ENCODE results near the gene GBF1. TPM values are rescaled to one million over a fixed set of nuclear protein-coding genes. Genes with fewer than 3 reads are reported as not detected.

The GBF1 gene
- total and polyA plus RNA-seq, 2 of the 13 experiments (the other 11 are each of a cell fraction or from before 2014, with no cell fraction given) = 17.1 to 21.9 TPM

DNA sequence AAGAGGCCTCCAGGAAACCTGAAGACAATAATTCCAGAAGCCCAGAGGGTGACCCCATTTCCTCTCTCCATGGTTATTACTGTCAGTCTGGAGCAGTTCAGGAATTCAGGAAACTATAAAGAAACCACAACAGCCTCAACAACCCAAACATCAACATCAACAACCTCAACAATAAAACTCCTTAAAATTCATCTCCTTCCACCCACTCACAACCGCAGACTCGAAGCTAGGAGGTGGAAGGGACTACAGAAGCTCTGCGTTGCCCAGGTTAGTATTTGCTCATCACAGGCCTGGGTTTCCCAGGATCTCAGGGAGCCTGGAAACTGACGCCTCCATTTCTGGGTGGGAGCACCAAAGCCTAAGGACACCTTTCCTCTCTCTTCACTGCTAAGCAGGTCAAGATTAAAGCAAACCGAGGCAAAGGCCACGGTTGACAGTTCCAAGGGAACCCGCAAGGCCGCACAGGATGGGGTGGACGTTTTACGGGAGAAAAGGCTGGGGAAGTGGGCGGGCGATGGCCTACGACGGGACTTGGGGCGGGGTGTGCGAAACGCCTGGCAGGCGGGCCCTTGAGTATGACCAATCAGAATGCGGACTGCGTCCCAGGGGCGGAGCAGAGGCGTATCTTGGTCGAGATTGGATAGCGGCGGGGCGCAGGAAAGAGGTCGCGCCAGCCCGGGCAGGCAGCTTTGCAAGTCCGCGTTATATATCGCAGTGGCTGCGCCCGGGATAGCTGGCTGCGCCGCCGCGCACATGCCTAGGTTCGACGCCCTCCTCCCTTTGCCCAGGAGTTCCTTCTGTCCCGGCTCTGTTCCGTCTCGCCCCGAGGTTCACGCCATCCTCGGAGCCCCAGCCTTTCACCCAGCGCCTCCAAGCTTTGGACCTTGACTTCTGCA lies 19.4 kb upstream of the GBF1 start, which contains the start of gene ELOVL3 (continued):
- TF ChIP-seq, protein P1, sequence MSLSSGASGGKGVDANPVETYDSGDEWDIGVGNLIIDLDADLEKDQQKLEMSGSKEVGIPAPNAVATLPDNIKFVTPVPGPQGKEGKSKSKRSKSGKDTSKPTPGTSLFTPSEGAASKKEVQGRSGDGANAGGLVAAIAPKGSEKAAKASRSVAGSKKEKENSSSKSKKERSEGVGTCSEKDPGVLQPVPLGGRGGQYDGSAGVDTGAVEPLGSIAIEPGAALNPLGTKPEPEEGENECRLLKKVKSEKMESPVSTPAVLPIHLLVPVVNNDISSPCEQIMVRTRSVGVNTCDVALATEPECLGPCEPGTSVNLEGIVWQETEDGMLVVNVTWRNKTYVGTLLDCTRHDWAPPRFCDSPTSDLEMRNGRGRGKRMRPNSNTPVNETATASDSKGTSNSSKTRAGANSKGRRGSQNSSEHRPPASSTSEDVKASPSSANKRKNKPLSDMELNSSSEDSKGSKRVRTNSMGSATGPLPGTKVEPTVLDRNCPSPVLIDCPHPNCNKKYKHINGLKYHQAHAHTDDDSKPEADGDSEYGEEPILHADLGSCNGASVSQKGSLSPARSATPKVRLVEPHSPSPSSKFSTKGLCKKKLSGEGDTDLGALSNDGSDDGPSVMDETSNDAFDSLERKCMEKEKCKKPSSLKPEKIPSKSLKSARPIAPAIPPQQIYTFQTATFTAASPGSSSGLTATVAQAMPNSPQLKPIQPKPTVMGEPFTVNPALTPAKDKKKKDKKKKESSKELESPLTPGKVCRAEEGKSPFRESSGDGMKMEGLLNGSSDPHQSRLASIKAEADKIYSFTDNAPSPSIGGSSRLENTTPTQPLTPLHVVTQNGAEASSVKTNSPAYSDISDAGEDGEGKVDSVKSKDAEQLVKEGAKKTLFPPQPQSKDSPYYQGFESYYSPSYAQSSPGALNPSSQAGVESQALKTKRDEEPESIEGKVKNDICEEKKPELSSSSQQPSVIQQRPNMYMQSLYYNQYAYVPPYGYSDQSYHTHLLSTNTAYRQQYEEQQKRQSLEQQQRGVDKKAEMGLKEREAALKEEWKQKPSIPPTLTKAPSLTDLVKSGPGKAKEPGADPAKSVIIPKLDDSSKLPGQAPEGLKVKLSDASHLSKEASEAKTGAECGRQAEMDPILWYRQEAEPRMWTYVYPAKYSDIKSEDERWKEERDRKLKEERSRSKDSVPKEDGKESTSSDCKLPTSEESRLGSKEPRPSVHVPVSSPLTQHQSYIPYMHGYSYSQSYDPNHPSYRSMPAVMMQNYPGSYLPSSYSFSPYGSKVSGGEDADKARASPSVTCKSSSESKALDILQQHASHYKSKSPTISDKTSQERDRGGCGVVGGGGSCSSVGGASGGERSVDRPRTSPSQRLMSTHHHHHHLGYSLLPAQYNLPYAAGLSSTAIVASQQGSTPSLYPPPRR (CRISPR knock-in tag; IDR thresholded peaks at IDR 0.05; ENCODE audit: borderline replicate concordance) = peak; percentile 60; the same call in 1 of the 2 replicates
- TF ChIP-seq ZFY (CRISPR knock-in tag; IDR thresholded peaks at IDR 0.05) (peak; percentile 60), SP5 (CRISPR knock-in tag; IDR thresholded peaks at IDR 0.05; ENCODE audit: borderline replicate concordance, low read depth) (peak; percentile 66; the same call in 1 of the 2 replicates), SPEN (CRISPR knock-in tag; IDR thresholded peaks at IDR 0.05; ENCODE audit: low read depth) (peak; percentile 80), EHMT2 (IDR thresholded peaks at IDR 0.05; ENCODE audit: borderline replicate concordance, low read depth, low read length) (no peak), ZSCAN12 (CRISPR knock-in tag; IDR thresholded peaks at IDR 0.05) (peak; percentile 50; the same call in 1 of the 2 replicates), SP2 (CRISPR knock-in tag; IDR thresholded peaks at IDR 0.05) (peak; percentile 77), SAP130 (CRISPR knock-in tag; IDR thresholded peaks at IDR 0.05; ENCODE audit: low read depth) (peak; percentile 69), ZNF235 (CRISPR knock-in tag; IDR thresholded peaks at IDR 0.05; ENCODE audit: borderline replicate concordance) (peak; percentile 42; the same call in 1 of the 2 replicates), ZNF766 (CRISPR knock-in tag; IDR thresholded peaks at IDR 0.05; ENCODE audit: borderline replicate concordance) (peak; percentile 67; the same call in 1 of the 2 replicates), FOXC1 (CRISPR knock-in tag; IDR thresholded peaks at IDR 0.05; ENCODE audit: borderline replicate concordance) (peak; percentile 99), ZNF816 (CRISPR knock-in tag; IDR thresholded peaks at IDR 0.05; ENCODE audit: borderline replicate concordance) (peak; percentile 88; the same call in 1 of the 2 replicates)
- TF ChIP-seq, protein P2, sequence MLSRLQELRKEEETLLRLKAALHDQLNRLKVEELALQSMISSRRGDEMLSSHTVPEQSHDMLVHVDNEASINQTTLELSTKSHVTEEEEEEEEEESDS (CRISPR knock-in tag; IDR thresholded peaks at IDR 0.05; ENCODE audit: borderline replicate concordance) = peak; percentile 56; the same call in 1 of the 2 replicates
- TF ChIP-seq, protein P3, sequence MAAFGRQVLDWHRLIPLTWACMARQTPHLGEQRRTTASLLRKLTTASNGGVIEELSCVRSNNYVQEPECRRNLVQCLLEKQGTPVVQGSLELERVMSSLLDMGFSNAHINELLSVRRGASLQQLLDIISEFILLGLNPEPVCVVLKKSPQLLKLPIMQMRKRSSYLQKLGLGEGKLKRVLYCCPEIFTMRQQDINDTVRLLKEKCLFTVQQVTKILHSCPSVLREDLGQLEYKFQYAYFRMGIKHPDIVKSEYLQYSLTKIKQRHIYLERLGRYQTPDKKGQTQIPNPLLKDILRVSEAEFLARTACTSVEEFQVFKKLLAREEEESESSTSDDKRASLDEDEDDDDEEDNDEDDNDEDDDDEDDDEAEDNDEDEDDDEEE (CRISPR knock-in tag; IDR thresholded peaks at IDR 0.05) = peak; percentile 99
- TF ChIP-seq, protein P4, sequence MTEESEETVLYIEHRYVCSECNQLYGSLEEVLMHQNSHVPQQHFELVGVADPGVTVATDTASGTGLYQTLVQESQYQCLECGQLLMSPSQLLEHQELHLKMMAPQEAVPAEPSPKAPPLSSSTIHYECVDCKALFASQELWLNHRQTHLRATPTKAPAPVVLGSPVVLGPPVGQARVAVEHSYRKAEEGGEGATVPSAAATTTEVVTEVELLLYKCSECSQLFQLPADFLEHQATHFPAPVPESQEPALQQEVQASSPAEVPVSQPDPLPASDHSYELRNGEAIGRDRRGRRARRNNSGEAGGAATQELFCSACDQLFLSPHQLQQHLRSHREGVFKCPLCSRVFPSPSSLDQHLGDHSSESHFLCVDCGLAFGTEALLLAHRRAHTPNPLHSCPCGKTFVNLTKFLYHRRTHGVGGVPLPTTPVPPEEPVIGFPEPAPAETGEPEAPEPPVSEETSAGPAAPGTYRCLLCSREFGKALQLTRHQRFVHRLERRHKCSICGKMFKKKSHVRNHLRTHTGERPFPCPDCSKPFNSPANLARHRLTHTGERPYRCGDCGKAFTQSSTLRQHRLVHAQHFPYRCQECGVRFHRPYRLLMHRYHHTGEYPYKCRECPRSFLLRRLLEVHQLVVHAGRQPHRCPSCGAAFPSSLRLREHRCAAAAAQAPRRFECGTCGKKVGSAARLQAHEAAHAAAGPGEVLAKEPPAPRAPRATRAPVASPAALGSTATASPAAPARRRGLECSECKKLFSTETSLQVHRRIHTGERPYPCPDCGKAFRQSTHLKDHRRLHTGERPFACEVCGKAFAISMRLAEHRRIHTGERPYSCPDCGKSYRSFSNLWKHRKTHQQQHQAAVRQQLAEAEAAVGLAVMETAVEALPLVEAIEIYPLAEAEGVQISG (CRISPR knock-in tag; IDR thresholded peaks at IDR 0.05) = peak; percentile 72
